ENCODE data around the gene CRIM1.

DNA sequence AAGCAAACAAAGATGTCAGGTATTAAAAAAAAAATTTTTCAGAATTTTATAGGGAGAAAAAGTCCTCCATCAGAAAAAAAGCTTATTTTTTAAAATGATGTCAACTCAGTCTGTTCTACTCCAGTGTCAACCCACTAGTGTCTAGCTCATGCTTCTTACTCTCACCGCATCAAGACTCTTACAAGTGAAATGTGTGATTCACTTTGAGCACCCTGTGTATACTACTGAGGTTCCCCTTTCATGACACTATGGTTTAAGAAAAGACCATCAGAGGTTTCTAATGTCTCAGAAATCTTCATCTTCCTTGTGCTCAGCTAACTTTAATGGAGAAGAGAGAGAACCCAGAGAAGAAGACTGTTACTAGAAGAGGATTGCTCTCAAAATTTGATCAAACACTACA lies 199.0 kb downstream of the CRIM1 start:
- TF ChIP-seq ZNF70 (CRISPR knock-in tag; IDR thresholded peaks at IDR 0.05) (no peak), ZFP30 (CRISPR knock-in tag; IDR thresholded peaks at IDR 0.05) (no peak), SNAI2 (CRISPR knock-in tag; IDR thresholded peaks at IDR 0.05) (no peak), TCF4 (CRISPR knock-in tag; IDR thresholded peaks at IDR 0.05; ENCODE audit: borderline replicate concordance) (no peak), GLIS3 (CRISPR knock-in tag; IDR thresholded peaks at IDR 0.05) (no peak)
- TF ChIP-seq, protein P1, sequence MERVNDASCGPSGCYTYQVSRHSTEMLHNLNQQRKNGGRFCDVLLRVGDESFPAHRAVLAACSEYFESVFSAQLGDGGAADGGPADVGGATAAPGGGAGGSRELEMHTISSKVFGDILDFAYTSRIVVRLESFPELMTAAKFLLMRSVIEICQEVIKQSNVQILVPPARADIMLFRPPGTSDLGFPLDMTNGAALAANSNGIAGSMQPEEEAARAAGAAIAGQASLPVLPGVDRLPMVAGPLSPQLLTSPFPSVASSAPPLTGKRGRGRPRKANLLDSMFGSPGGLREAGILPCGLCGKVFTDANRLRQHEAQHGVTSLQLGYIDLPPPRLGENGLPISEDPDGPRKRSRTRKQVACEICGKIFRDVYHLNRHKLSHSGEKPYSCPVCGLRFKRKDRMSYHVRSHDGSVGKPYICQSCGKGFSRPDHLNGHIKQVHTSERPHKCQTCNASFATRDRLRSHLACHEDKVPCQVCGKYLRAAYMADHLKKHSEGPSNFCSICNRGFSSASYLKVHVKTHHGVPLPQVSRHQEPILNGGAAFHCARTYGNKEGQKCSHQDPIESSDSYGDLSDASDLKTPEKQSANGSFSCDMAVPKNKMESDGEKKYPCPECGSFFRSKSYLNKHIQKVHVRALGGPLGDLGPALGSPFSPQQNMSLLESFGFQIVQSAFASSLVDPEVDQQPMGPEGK (CRISPR knock-in tag; IDR thresholded peaks at IDR 0.05; ENCODE audit: borderline replicate concordance) = no peak
- TF ChIP-seq, protein P2, sequence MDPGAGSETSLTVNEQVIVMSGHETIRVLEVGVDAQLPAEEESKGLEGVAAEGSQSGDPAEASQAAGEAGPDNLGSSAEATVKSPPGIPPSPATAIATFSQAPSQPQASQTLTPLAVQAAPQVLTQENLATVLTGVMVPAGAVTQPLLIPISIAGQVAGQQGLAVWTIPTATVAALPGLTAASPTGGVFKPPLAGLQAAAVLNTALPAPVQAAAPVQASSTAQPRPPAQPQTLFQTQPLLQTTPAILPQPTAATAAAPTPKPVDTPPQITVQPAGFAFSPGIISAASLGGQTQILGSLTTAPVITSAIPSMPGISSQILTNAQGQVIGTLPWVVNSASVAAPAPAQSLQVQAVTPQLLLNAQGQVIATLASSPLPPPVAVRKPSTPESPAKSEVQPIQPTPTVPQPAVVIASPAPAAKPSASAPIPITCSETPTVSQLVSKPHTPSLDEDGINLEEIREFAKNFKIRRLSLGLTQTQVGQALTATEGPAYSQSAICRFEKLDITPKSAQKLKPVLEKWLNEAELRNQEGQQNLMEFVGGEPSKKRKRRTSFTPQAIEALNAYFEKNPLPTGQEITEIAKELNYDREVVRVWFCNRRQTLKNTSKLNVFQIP (CRISPR knock-in tag; IDR thresholded peaks at IDR 0.05; ENCODE audit: borderline replicate concordance, low read depth) = no peak
- TF ChIP-seq, protein P3, sequence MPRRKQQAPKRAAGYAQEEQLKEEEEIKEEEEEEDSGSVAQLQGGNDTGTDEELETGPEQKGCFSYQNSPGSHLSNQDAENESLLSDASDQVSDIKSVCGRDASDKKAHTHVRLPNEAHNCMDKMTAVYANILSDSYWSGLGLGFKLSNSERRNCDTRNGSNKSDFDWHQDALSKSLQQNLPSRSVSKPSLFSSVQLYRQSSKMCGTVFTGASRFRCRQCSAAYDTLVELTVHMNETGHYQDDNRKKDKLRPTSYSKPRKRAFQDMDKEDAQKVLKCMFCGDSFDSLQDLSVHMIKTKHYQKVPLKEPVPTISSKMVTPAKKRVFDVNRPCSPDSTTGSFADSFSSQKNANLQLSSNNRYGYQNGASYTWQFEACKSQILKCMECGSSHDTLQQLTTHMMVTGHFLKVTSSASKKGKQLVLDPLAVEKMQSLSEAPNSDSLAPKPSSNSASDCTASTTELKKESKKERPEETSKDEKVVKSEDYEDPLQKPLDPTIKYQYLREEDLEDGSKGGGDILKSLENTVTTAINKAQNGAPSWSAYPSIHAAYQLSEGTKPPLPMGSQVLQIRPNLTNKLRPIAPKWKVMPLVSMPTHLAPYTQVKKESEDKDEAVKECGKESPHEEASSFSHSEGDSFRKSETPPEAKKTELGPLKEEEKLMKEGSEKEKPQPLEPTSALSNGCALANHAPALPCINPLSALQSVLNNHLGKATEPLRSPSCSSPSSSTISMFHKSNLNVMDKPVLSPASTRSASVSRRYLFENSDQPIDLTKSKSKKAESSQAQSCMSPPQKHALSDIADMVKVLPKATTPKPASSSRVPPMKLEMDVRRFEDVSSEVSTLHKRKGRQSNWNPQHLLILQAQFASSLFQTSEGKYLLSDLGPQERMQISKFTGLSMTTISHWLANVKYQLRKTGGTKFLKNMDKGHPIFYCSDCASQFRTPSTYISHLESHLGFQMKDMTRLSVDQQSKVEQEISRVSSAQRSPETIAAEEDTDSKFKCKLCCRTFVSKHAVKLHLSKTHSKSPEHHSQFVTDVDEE (CRISPR knock-in tag; IDR thresholded peaks at IDR 0.05) = no peak
